ENCODE measurements around the gene BAHCC1. TPM values are rescaled to one million over a fixed set of nuclear protein-coding genes. Genes with fewer than 3 reads are reported as not detected.

Gene BAHCC1
- polyA plus RNA-seq, 1 experiment: 3.1 TPM

GRCh38 chr17:81462506-81463125, 67.4 kb downstream of the BAHCC1 start:
- no peak for TF ChIP-seq CTCF (IDR thresholded peaks at IDR 0.05; ENCODE audit: insufficient read depth, low read depth, low read length)
- ChIA-PET CTCF (interaction anchor here (1.1 kb wide), 1 partner anchor 22 kb away, joined by 6 read pairs; no protein-coding TSS in a partner anchor), POLR2A (no interaction called here)
- DNase-seq (ENCODE audit: low read depth): no peak
- no peaks in the 10 kb centered on the region for H3K27me3 ChIP-seq (ENCODE audit: control insufficient read depth, insufficient read depth, low read length)
- H3K36me3 ChIP-seq (ENCODE audit: control insufficient read depth, insufficient read depth, low read length): peaks cover 2% of the 10 kb centered on the region
- no peak overlapping the region for H3K4me3 ChIP-seq (ENCODE audit: low read depth, low read length)

- ChIA-PET CTCF (no interaction called here), POLR2A (no interaction called here)
- Histone ChIP-seq H3K27me3 (ENCODE audit: control insufficient read depth, insufficient read depth, low read length) (no peaks in the 10 kb centered on the region), H3K36me3 (ENCODE audit: control insufficient read depth, insufficient read depth, low read length) (peaks cover 2% of the 10 kb centered on the region; the same call in 1 of the 2 replicates), H3K4me3 (ENCODE audit: low read depth, low read length) (no peak overlapping the region)
- no peak for DNase-seq (ENCODE audit: low read depth)
- no peak for TF ChIP-seq CTCF (IDR thresholded peaks at IDR 0.05; ENCODE audit: insufficient read depth, low read depth, low read length)
Observed at GRCh38 chr17:81463506-81463905, 68.2 kb downstream of the BAHCC1 start.

GRCh38 chr17:81464586-81464985, 69.3 kb downstream of the BAHCC1 start:
- H3K4me3 ChIP-seq (ENCODE audit: low read depth, low read length): no peak overlapping the region
- H3K36me3 ChIP-seq (ENCODE audit: control insufficient read depth, insufficient read depth, low read length): peaks cover 2% of the 10 kb centered on the region; the same call in 1 of the 2 replicates
- no peak for TF ChIP-seq CTCF (IDR thresholded peaks at IDR 0.05; ENCODE audit: insufficient read depth, low read depth, low read length)
- DNase-seq (ENCODE audit: low read depth): no peak
- no peaks in the 10 kb centered on the region for H3K27me3 ChIP-seq (ENCODE audit: control insufficient read depth, insufficient read depth, low read length)
- ChIA-PET CTCF (no interaction called here), POLR2A (no interaction called here)

- Histone ChIP-seq H3K4me3 (ENCODE audit: low read depth, low read length) (no peak overlapping the region), H3K36me3 (ENCODE audit: control insufficient read depth, insufficient read depth, low read length) (peaks cover 2% of the 10 kb centered on the region; the same call in 1 of the 2 replicates), H3K27me3 (ENCODE audit: control insufficient read depth, insufficient read depth, low read length) (no peaks in the 10 kb centered on the region)
- ChIA-PET CTCF (no interaction called here), POLR2A (no interaction called here)
- no peak for TF ChIP-seq CTCF (IDR thresholded peaks at IDR 0.05; ENCODE audit: insufficient read depth, low read depth, low read length)
- DNase-seq (ENCODE audit: low read depth): no peak
Observed at GRCh38 chr17:81465910-81466309, 70.7 kb downstream of the BAHCC1 start.

- Histone ChIP-seq H3K36me3 (ENCODE audit: control insufficient read depth, insufficient read depth, low read length) (peaks cover 2% of the 10 kb centered on the region; the same call in 1 of the 2 replicates), H3K27me3 (ENCODE audit: control insufficient read depth, insufficient read depth, low read length) (no peaks in the 10 kb centered on the region), H3K4me3 (ENCODE audit: low read depth, low read length) (no peak overlapping the region)
- TF ChIP-seq CTCF (IDR thresholded peaks at IDR 0.05; ENCODE audit: insufficient read depth, low read depth, low read length): no peak
- ChIA-PET CTCF (interaction anchor here (0.6 kb wide), 1 partner anchor 216 kb away, joined by 3 read pairs; no protein-coding TSS in a partner anchor), POLR2A (no interaction called here)
- DNase-seq (ENCODE audit: low read depth): no peak
Observed at GRCh38 chr17:81466564-81467472, 71.6 kb downstream of the BAHCC1 start.

Data from BJ (cell line).